ENCODE measurements around the gene ADGRA3. TPM values are rescaled to one million over a fixed set of nuclear protein-coding genes. Genes with fewer than 3 reads are reported as not detected.

The ADGRA3 gene
- total RNA-seq, 3 donors from 2014 or later (not counting 1 experiment from before 2014, with no cell fraction given): 5.5 to 15.8 (median 8.2) TPM

- H3K4me3 ChIP-seq (ENCODE audit: low read length): no peak overlapping the region
- Mint-ChIP-seq H3K27ac (no peak overlapping the region), H3K4me3 (no peak overlapping the region), H3K27me3 (ENCODE audit: low read depth in 2 of 2) (no peaks in the 10 kb centered on the region), H3K9me3 (no peaks in the 10 kb centered on the region), H3K36me3 (no peaks in the 10 kb centered on the region), H3K4me1 (peaks cover 10 to 20% of the 10 kb centered on the region in 2 donors)
- H3K36me3 ChIP-seq (ENCODE audit: control insufficient read depth, insufficient read depth, low read length): no peaks in the 10 kb centered on the region
- intact Hi-C loops (cut with micrococcal nuclease): no loop called here
- WGBS (ENCODE audit: insufficient coverage): 72% methylated on average over 4 of the region's 4 CpGs
- no peak overlapping the region for H3K27ac ChIP-seq (ENCODE audit: low read length)
- no peaks in the 10 kb centered on the region for H3K27me3 ChIP-seq (ENCODE audit: control insufficient read depth, insufficient read depth, low read length)
- H3K9me3 ChIP-seq (ENCODE audit: control insufficient read depth, insufficient read depth, low read length): no peaks in the 10 kb centered on the region
- DNase-seq (no peak), ATAC-seq (peak in 2 of 3 donors; percentile 68 to 70)
- no peaks in the 10 kb centered on the region for H3K4me1 ChIP-seq (ENCODE audit: control insufficient read depth, insufficient read depth, low read length)
- no peak for TF ChIP-seq CTCF (IDR thresholded peaks at IDR 0.05)
These were observed 42.6 kb downstream of the ADGRA3 start for GRCh38 chr4:22473268-22473667.

DNA sequence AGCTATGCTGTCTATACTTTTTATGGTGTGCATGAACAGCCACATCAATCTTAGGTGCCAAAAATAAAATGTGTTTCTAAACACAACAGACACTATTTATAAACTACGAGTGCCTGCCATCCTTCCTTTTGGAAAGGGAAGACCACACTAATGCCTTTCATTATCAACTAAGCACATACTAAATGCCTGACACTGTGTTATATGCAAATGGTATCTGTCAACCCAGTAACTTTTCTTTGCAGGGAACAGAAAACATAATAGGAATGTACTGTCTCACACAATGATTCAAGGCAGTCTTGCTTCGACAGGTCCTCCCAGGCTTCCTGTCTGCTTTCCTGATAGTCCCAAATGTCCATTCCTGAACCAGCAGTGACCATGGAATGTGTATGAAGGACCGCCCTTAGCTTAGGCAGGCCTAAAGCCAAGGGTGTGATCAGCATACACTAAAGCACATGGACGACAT lies 43.8 kb downstream of the ADGRA3 start:
- Histone ChIP-seq H3K27ac (ENCODE audit: low read length) (no peak overlapping the region), H3K27me3 (ENCODE audit: control insufficient read depth, insufficient read depth, low read length) (no peaks in the 10 kb centered on the region), H3K4me3 (ENCODE audit: low read length) (no peak overlapping the region), H3K4me1 (ENCODE audit: control insufficient read depth, insufficient read depth, low read length) (no peaks in the 10 kb centered on the region), H3K36me3 (ENCODE audit: control insufficient read depth, insufficient read depth, low read length) (no peaks in the 10 kb centered on the region), H3K9me3 (ENCODE audit: control insufficient read depth, insufficient read depth, low read length) (no peaks in the 10 kb centered on the region)
- Mint-ChIP-seq H3K27ac (no peak overlapping the region), H3K27me3 (ENCODE audit: low read depth in 2 of 2) (no peaks in the 10 kb centered on the region), H3K36me3 (no peaks in the 10 kb centered on the region), H3K4me3 (no peak overlapping the region), H3K9me3 (no peaks in the 10 kb centered on the region), H3K4me1 (peaks cover 9 to 11% of the 10 kb centered on the region in 2 donors)
- no peak for TF ChIP-seq CTCF (IDR thresholded peaks at IDR 0.05)
- ATAC-seq: no peak
- intact Hi-C loops (cut with micrococcal nuclease): no loop called here
- DNase-seq: no peak
- WGBS (ENCODE audit: insufficient coverage): 81% methylated on average over 4 of the region's 4 CpGs

GRCh38 chr4:22471419-22471818 lies 44.4 kb downstream of the ADGRA3 start:
- H3K4me3 Mint-ChIP-seq: no peak overlapping the region
- no peaks in the 10 kb centered on the region for H3K36me3 Mint-ChIP-seq
- no peak for DNase-seq
- H3K9me3 ChIP-seq (ENCODE audit: control insufficient read depth, insufficient read depth, low read length): no peaks in the 10 kb centered on the region
- peaks cover 11 to 12% of the 10 kb centered on the region in 2 donors for H3K4me1 Mint-ChIP-seq
- no peak overlapping the region for H3K4me3 ChIP-seq (ENCODE audit: low read length)
- 93% methylated on average over 2 of the region's 4 CpGs for WGBS (ENCODE audit: insufficient coverage)
- TF ChIP-seq CTCF (IDR thresholded peaks at IDR 0.05): no peak
- H3K36me3 ChIP-seq (ENCODE audit: control insufficient read depth, insufficient read depth, low read length): no peaks in the 10 kb centered on the region
- no peak overlapping the region for H3K27ac ChIP-seq (ENCODE audit: low read length)
- no peaks in the 10 kb centered on the region for H3K27me3 ChIP-seq (ENCODE audit: control insufficient read depth, insufficient read depth, low read length)
- no peaks in the 10 kb centered on the region for H3K4me1 ChIP-seq (ENCODE audit: control insufficient read depth, insufficient read depth, low read length)
- intact Hi-C loops (cut with micrococcal nuclease): no loop called here
- no peaks in the 10 kb centered on the region for H3K27me3 Mint-ChIP-seq (ENCODE audit: low read depth in 2 of 2)
- no peak overlapping the region for H3K27ac Mint-ChIP-seq
- no peak for ATAC-seq
- H3K9me3 Mint-ChIP-seq: no peaks in the 10 kb centered on the region

DNA sequence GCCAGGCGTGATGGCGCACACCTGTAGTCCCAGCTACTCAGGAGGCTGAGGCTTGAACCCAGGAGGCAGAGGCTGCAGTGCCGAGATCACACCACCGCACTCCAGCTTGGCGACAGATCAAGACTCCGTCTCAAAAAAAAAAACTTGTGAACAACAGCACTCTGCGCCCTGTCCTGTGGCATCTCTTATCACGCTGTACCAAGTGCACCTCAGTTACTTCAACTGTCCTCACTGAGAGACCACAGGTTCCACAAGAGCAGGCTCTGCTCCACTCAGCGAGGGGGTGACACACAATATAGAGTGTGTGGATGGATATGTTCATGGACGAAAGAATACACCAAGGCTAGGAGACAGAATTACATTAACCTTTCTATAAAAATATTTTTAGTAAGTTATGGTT lies 49.3 kb downstream of the ADGRA3 start:
- no peaks in the 10 kb centered on the region for H3K36me3 ChIP-seq (ENCODE audit: control insufficient read depth, insufficient read depth, low read length)
- H3K4me3 ChIP-seq (ENCODE audit: low read length): no peak overlapping the region
- H3K4me1 ChIP-seq (ENCODE audit: control insufficient read depth, insufficient read depth, low read length): no peaks in the 10 kb centered on the region
- no peaks in the 10 kb centered on the region for H3K9me3 ChIP-seq (ENCODE audit: control insufficient read depth, insufficient read depth, low read length)
- ATAC-seq (no peak), DNase-seq (no peak)
- H3K27ac ChIP-seq (ENCODE audit: low read length): no peak overlapping the region
- no peaks in the 10 kb centered on the region for H3K27me3 ChIP-seq (ENCODE audit: control insufficient read depth, insufficient read depth, low read length)
- Mint-ChIP-seq H3K27me3 (ENCODE audit: low read depth in 2 of 2) (no peaks in the 10 kb centered on the region), H3K4me3 (no peak overlapping the region), H3K27ac (no peak overlapping the region), H3K36me3 (no peaks in the 10 kb centered on the region), H3K4me1 (peaks cover 24 to 29% of the 10 kb centered on the region in 2 donors), H3K9me3 (no peaks in the 10 kb centered on the region)
- WGBS (ENCODE audit: insufficient coverage): 81% methylated on average over 8 of the region's 10 CpGs
- no peak for TF ChIP-seq CTCF (IDR thresholded peaks at IDR 0.05)
- intact Hi-C loops (cut with micrococcal nuclease): no loop called here

All from natural killer cell (primary cell).